Breast epithelium (tissue), 4 donors: ENCODE results near the gene TRPV2. TPM values are rescaled to one million over a fixed set of nuclear protein-coding genes. Genes with fewer than 3 reads are reported as not detected.
A peak's percentile ranks its signal among the peaks of the same experiment; 100 is the strongest.
"Not testable (repeated sequence)": the region's sequence is repeated elsewhere in the genome, so short reads cannot be mapped to it uniquely, and the experiment has no call there.

Source experiments
- DNase-seq, 2 donors: peaks; one replicate each; pipeline ENCODE4 v3.0.0-alpha.2; 2019; ENCODE audit warnings: low spot score in 2 of 2
- H3K27ac ChIP-seq, 2 donors: fragments of 200-600 bp; sonication (generic) in 1 of 2; one replicate each; pipeline ENCODE4 v1.5.1; 2016 to 2019; ENCODE audit warnings: mild to moderate bottlenecking in 1 of 2
- H3K27me3 ChIP-seq, 2 donors: fragments of 200-600 bp; sonication (generic) in 1 of 2; one replicate each; pipeline versions ENCODE4 v1.5.1 to v1.6.0; 2017 to 2019; ENCODE audit warnings: control low read depth in 1 of 2, mild to moderate bottlenecking in 1 of 2
- H3K36me3 ChIP-seq: fragments of 200-600 bp; one replicate; pipeline ENCODE4 v1.5.1; 2019
- H3K4me1 ChIP-seq, 2 donors: fragments of 200-600 bp; sonication (generic); one replicate each; pipeline ENCODE4 v1.5.1; 2016 to 2019; ENCODE audit warnings: control low read depth in 1 of 2
- H3K4me3 ChIP-seq, 3 donors: fragments of 200-600 bp; sonication (generic); 1 replicate in 2 of 3; 2 replicates in 1 of 3; pipeline ENCODE4 v1.5.1; 2016 to 2019; ENCODE audit warnings: mild to moderate bottlenecking in 3 of 3, moderate library complexity in 2 of 3
- H3K9me3 ChIP-seq, 2 donors: fragments of 200-600 bp; sonication (generic) in 1 of 2; one replicate each; pipeline ENCODE4 v1.5.1; 2016 to 2019; ENCODE audit warnings: control low read depth in 1 of 2
- CTCF ChIP-seq, 3 donors: fragments of 450-650 bp; IDR thresholded peaks; one replicate each; pipeline ENCODE4 v1.5.1; 2016 to 2017; ENCODE audit warnings: antibody characterized with exemption in 3 of 3, mild to moderate bottlenecking in 3 of 3, moderate library complexity in 3 of 3
- POLR2A ChIP-seq: fragments of 450-650 bp; IDR thresholded peaks from one replicate; pipeline ENCODE4 v1.6.1; 2016; ENCODE audit warnings: antibody characterized with exemption, mild to moderate bottlenecking, moderate library complexity
- POLR2AphosphoS5 ChIP-seq, 3 donors: sonication (generic); formaldehyde crosslinking; IDR thresholded peaks; one replicate each; pipeline ENCODE4 v1.6.1; 2017; ENCODE audit warnings: antibody characterized with exemption in 3 of 3
- intact Hi-C: fragments of 100-400 bp; cut with DNase I; formaldehyde crosslinking; loops from one replicate; pipeline ENCODE4 v1.15.1; 2023; ENCODE audit warnings: low total_unique reads
- total RNA-seq, 3 donors: library from RNA; depleted of rRNA; stranded (reverse); fragments of >200 nt; gene quantifications; one replicate each; pipeline ENCODE4 v1.1.0, GENCODE V29; 2016

The TRPV2 gene
- total RNA-seq, 3 donors from 2014 or later = 6.6 to 14.2 (median 11.3) TPM

GRCh38 chr17:16447676-16448075 lies 32.3 kb downstream of the TRPV2 start:
- no peak overlapping the region for H3K27ac ChIP-seq
- no peak for DNase-seq
- H3K9me3 ChIP-seq = no peaks in the 10 kb centered on the region
- H3K36me3 ChIP-seq = no peaks in the 10 kb centered on the region
- TF ChIP-seq POLR2AphosphoS5 (IDR thresholded peaks at IDR 0.05) = no peak
- TF ChIP-seq CTCF (IDR thresholded peaks at IDR 0.05) = no peak
- TF ChIP-seq POLR2A = no peak
- no peaks in the 10 kb centered on the region for H3K27me3 ChIP-seq
- H3K4me1 ChIP-seq = no peaks in the 10 kb centered on the region
- H3K4me3 ChIP-seq = no peak overlapping the region
- intact Hi-C loops = no loop called here

- Histone ChIP-seq H3K36me3 (no peaks in the 10 kb centered on the region), H3K4me3 (no peak overlapping the region), H3K27me3 (no peaks in the 10 kb centered on the region), H3K9me3 (no peaks in the 10 kb centered on the region), H3K4me1 (no peaks in the 10 kb centered on the region), H3K27ac (no peak overlapping the region)
- intact Hi-C loops = no loop called here
- TF ChIP-seq POLR2AphosphoS5 (IDR thresholded peaks at IDR 0.05) = no peak
- TF ChIP-seq CTCF (IDR thresholded peaks at IDR 0.05) = no peak
- TF ChIP-seq POLR2A = no peak
- DNase-seq = no peak
These were observed 33.1 kb downstream of the TRPV2 start for GRCh38 chr17:16448490-16448889.

GRCh38 chr17:16449121-16449570 lies 33.8 kb downstream of the TRPV2 start:
- Histone ChIP-seq H3K4me3 (no peak overlapping the region), H3K36me3 (no peaks in the 10 kb centered on the region), H3K9me3 (no peaks in the 10 kb centered on the region), H3K27me3 (no peaks in the 10 kb centered on the region), H3K4me1 (no peaks in the 10 kb centered on the region), H3K27ac (no peak overlapping the region)
- no peak for DNase-seq
- TF ChIP-seq POLR2AphosphoS5 (IDR thresholded peaks at IDR 0.05) = no peak
- TF ChIP-seq POLR2A = no peak
- TF ChIP-seq CTCF (IDR thresholded peaks at IDR 0.05) = no peak
- intact Hi-C loops = no loop called here

- H3K27me3 ChIP-seq = no peaks in the 10 kb centered on the region
- no peaks in the 10 kb centered on the region for H3K36me3 ChIP-seq
- no peaks in the 10 kb centered on the region for H3K4me1 ChIP-seq
- no peak for DNase-seq
- H3K9me3 ChIP-seq = no peaks in the 10 kb centered on the region
- no peak overlapping the region for H3K4me3 ChIP-seq
- TF ChIP-seq POLR2AphosphoS5 (IDR thresholded peaks at IDR 0.05) = no peak
- TF ChIP-seq CTCF (IDR thresholded peaks at IDR 0.05) = no peak
- no peak for TF ChIP-seq POLR2A
- intact Hi-C loops = no loop called here
- H3K27ac ChIP-seq = no peak overlapping the region
These were observed 34.7 kb downstream of the TRPV2 start for GRCh38 chr17:16450028-16450427.

- H3K9me3 ChIP-seq, DNase-seq, H3K36me3 ChIP-seq, H3K27ac ChIP-seq, H3K4me3 ChIP-seq, H3K27me3 ChIP-seq, H3K4me1 ChIP-seq: not testable (repeated sequence)
- intact Hi-C loops = loop anchor here (2.0 kb wide), 1 partner anchor 67 kb away; no protein-coding TSS in a partner anchor
These were observed 36.9 kb downstream of the TRPV2 start for GRCh38 chr17:16452268-16452667.

- Histone ChIP-seq H3K36me3 (no peaks in the 10 kb centered on the region), H3K27ac (no peak overlapping the region), H3K9me3 (no peaks in the 10 kb centered on the region), H3K4me1 (no peaks in the 10 kb centered on the region), H3K27me3 (no peaks in the 10 kb centered on the region), H3K4me3 (no peak overlapping the region)
- DNase-seq = no peak
- intact Hi-C loops = loop anchor here (2.0 kb wide), 1 partner anchor 69 kb away; no protein-coding TSS in a partner anchor
- no peak for TF ChIP-seq POLR2A
- TF ChIP-seq CTCF (IDR thresholded peaks at IDR 0.05) = peak in 1 of 3 donors; percentile 1
- no peak for TF ChIP-seq POLR2AphosphoS5 (IDR thresholded peaks at IDR 0.05)
These were observed 38.1 kb downstream of the TRPV2 start for GRCh38 chr17:16453493-16453851.
